HUES48 (cell line): ENCODE measurements around the gene PRICKLE1.
"Not testable (repeated sequence)": the region's sequence is repeated elsewhere in the genome, so short reads cannot be mapped to it uniquely, and the experiment has no call there.

ENCODE experiments used
- H3K27ac ChIP-seq: one replicate; pipeline ENCODE4 v1.7.0; 2013; ENCODE audit warnings: low read depth, low read length, inconsistent platforms
- H3K27me3 ChIP-seq: 2 replicates; pipeline ENCODE4 v1.6.1; 2013; ENCODE audit warnings: mild to moderate bottlenecking, low read length; ENCODE audit not compliant: control insufficient read depth, insufficient read depth
- H3K36me3 ChIP-seq: 2 replicates; pipeline ENCODE4 v1.6.1; 2013; ENCODE audit warnings: low read length; ENCODE audit not compliant: control insufficient read depth, insufficient read depth
- H3K4me1 ChIP-seq: 2 replicates; pipeline ENCODE4 v1.6.1; 2013; ENCODE audit warnings: mild to moderate bottlenecking, low read length; ENCODE audit not compliant: control insufficient read depth, insufficient read depth
- H3K4me3 ChIP-seq: 2 replicates; pipeline ENCODE4 v1.5.1; 2013; ENCODE audit warnings: mild to moderate bottlenecking, low read depth, low read length
- H3K9ac ChIP-seq: 2 replicates; pipeline ENCODE4 v1.6.1; 2013; ENCODE audit warnings: mild to moderate bottlenecking, low read depth, low read length, moderate library complexity
- H3K9me3 ChIP-seq: 2 replicates; pipeline ENCODE4 v1.6.1; 2013; ENCODE audit warnings: low read length; ENCODE audit not compliant: control insufficient read depth, insufficient read depth

PRICKLE1 gene

GRCh38 chr12:42556917-42557316 is 32.6 kb downstream of the PRICKLE1 start:
- Histone ChIP-seq H3K4me3 (no peak overlapping the region), H3K36me3 (no peaks in the 10 kb centered on the region), H3K9me3 (no peaks in the 10 kb centered on the region), H3K4me1 (no peaks in the 10 kb centered on the region), H3K27me3 (peaks cover 61% of the 10 kb centered on the region), H3K27ac (no peak overlapping the region), H3K9ac (no peak overlapping the region)

DNA sequence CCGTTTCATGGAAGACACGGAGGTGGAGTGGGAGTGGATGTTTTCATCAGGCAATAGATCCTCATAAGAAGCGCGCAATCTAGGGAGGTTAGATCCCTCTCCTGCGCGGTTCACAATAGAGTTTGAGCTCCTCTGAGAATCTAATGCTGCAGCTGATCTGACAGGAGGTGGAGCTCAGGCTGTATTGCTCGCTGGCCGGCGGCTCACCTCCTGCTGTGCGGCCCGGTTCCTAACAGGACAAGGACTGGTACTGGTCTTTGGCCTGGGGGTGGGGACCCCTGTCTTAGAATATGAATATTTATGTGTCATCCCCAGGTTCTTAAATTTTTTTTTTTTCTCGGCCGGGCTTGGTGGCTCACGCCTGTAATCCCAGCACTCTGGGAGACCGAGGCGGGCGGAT is 36.7 kb downstream of the PRICKLE1 start:
- no peaks in the 10 kb centered on the region for H3K4me1 ChIP-seq
- H3K9ac ChIP-seq, result no peak overlapping the region
- no peaks in the 10 kb centered on the region for H3K36me3 ChIP-seq
- peak overlapping the region; percentile 26; the same call in 1 of the 2 replicates for H3K4me3 ChIP-seq
- no peak overlapping the region for H3K27ac ChIP-seq
- no peaks in the 10 kb centered on the region for H3K9me3 ChIP-seq
- peaks cover 89% of the 10 kb centered on the region for H3K27me3 ChIP-seq

- no peak overlapping the region for H3K27ac ChIP-seq
- H3K4me1 ChIP-seq, result no peaks in the 10 kb centered on the region
- H3K27me3 ChIP-seq, result peaks cover 69% of the 10 kb centered on the region
- H3K9ac ChIP-seq, result no peak overlapping the region
- H3K36me3 ChIP-seq, result no peaks in the 10 kb centered on the region
- H3K4me3 ChIP-seq, result no peak overlapping the region
- no peaks in the 10 kb centered on the region for H3K9me3 ChIP-seq
These were observed 38.7 kb downstream of the PRICKLE1 start for GRCh38 chr12:42550800-42551199.

- peaks cover 29% of the 10 kb centered on the region for H3K27me3 ChIP-seq
- no peak overlapping the region for H3K4me3 ChIP-seq
- no peak overlapping the region for H3K9ac ChIP-seq
- no peaks in the 10 kb centered on the region for H3K36me3 ChIP-seq
- no peaks in the 10 kb centered on the region for H3K4me1 ChIP-seq
- no peaks in the 10 kb centered on the region for H3K9me3 ChIP-seq
- H3K27ac ChIP-seq, result no peak overlapping the region
These were observed 42.8 kb downstream of the PRICKLE1 start for GRCh38 chr12:42546709-42547108.

DNA sequence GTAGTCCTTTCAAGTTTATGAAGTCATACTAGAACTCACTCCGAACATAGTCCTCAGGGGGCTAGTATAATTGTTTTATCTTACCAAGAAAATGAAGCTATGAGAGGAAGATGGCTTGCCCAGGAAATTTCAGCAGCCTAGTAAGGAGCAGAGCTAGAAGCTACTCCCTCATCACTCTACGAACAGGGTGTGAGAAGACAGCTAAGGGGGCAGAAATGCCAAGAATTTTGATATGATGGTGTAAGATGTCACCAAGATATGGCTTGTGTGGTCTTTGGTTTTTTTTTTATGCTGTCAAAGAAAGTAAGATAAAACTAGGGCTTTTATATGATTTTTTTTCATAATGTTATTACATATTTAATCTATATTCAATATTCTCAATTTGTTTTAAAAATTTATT is 47.6 kb downstream of the PRICKLE1 start:
- H3K9ac ChIP-seq, result no peak overlapping the region
- H3K36me3 ChIP-seq, result no peaks in the 10 kb centered on the region
- no peak overlapping the region for H3K27ac ChIP-seq
- no peaks in the 10 kb centered on the region for H3K4me1 ChIP-seq
- H3K9me3 ChIP-seq, result no peaks in the 10 kb centered on the region
- no peak overlapping the region for H3K4me3 ChIP-seq
- H3K27me3 ChIP-seq, result no peaks in the 10 kb centered on the region

- H3K36me3 ChIP-seq, H3K9me3 ChIP-seq, H3K4me1 ChIP-seq, H3K27me3 ChIP-seq, H3K4me3 ChIP-seq, H3K9ac ChIP-seq, H3K27ac ChIP-seq: not testable (repeated sequence)
These were observed 48.2 kb downstream of the PRICKLE1 start for GRCh38 chr12:42541308-42541707.

GRCh38 chr12:42539696-42540095 is 49.9 kb downstream of the PRICKLE1 start:
- Histone ChIP-seq H3K4me3 (no peak overlapping the region), H3K27me3 (no peaks in the 10 kb centered on the region), H3K9me3 (no peaks in the 10 kb centered on the region), H3K4me1 (no peaks in the 10 kb centered on the region), H3K9ac (no peak overlapping the region), H3K27ac (no peak overlapping the region), H3K36me3 (no peaks in the 10 kb centered on the region)

DNA sequence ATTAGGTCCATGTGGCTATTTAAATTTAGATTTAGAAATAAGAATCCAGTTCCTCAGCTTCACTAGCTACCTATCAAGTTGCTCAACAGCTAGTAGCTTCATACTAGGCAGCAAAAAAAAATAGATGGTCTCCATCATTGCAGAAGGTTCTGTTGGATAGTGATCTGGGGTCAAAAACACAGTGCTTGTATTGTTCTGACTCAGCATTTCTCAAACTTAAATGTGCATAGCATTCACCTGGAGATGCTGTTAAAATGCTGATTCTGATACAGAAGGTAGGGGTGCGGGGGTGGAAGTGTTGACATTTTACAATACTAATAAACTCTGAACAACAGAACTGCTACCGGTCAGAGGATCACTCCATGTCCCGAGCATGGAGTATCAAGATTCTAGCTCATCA is 51.3 kb downstream of the PRICKLE1 start:
- Histone ChIP-seq H3K4me3 (no peak overlapping the region), H3K27me3 (no peaks in the 10 kb centered on the region), H3K9ac (no peak overlapping the region), H3K4me1 (no peaks in the 10 kb centered on the region), H3K27ac (no peak overlapping the region), H3K36me3 (no peaks in the 10 kb centered on the region), H3K9me3 (no peaks in the 10 kb centered on the region)

DNA sequence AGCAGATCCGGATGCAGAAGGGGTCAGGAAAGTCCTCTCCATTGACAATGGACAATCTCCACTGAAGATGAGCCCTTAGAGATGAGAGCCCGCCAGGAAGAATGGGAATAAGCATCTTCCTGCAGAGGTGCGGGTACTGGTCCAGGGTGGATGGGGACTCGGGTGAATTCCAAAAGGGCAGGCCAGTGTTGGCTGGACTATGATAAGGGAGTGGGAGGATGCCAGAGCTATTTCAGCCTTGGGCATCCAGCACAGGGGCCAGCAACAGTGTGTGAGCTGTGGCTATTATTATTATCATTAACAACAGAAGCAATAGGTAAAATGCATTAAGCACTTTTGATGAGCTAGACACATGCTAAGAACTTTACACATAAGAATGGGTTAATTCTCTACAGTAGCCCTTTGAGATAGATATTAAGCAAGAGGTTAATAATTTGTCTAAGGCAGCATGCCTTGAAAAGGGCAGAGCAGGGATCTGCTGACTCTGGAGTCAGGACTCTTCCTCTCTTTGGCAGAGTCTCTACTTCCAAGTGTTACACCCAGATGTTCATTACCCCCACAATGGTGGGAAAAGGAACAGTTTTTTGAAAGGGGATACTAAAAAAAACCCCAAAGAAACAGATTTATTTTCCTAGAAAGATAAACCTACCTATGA is 55.2 kb downstream of the PRICKLE1 start:
- Histone ChIP-seq H3K9ac (no peak overlapping the region), H3K36me3 (no peaks in the 10 kb centered on the region), H3K27me3 (no peaks in the 10 kb centered on the region), H3K4me1 (no peaks in the 10 kb centered on the region), H3K9me3 (no peaks in the 10 kb centered on the region), H3K27ac (no peak overlapping the region), H3K4me3 (no peak overlapping the region)

- H3K36me3 ChIP-seq, result no peaks in the 10 kb centered on the region
- peaks cover 11% of the 10 kb centered on the region; the same call in 1 of the 2 replicates for H3K4me1 ChIP-seq
- H3K9ac ChIP-seq, result no peak overlapping the region
- no peak overlapping the region for H3K27ac ChIP-seq
- H3K4me3 ChIP-seq, result no peak overlapping the region
- no peaks in the 10 kb centered on the region for H3K27me3 ChIP-seq
- H3K9me3 ChIP-seq, result no peaks in the 10 kb centered on the region
These were observed 59.3 kb downstream of the PRICKLE1 start for GRCh38 chr12:42530284-42530683.

- Histone ChIP-seq H3K27me3 (no peaks in the 10 kb centered on the region), H3K4me3 (no peak overlapping the region), H3K27ac (no peak overlapping the region), H3K4me1 (peaks cover 11% of the 10 kb centered on the region; the same call in 1 of the 2 replicates), H3K9me3 (no peaks in the 10 kb centered on the region), H3K36me3 (no peaks in the 10 kb centered on the region), H3K9ac (no peak overlapping the region)
These were observed 64.1 kb downstream of the PRICKLE1 start for GRCh38 chr12:42525444-42525843.
